HG03571 (cell line): ENCODE results near the gene RAD1.

ENCODE experiments used
- ATAC-seq: cut with Tn5 transposase; IDR thresholded peaks from one replicate; pipeline ENCODE4 v1.9.1; 2021; ENCODE audit not compliant: unreplicated experiment

Gene RAD1

GRCh38 chr5:34916518-34916917 is 1.2 kb upstream of the RAD1 start:
- no peak for ATAC-seq

GRCh38 chr5:34915856-34916192 is 520 bp upstream of the RAD1 start:
- peak; percentile 13 for ATAC-seq

GRCh38 chr5:34914671-34915138 is 599 bp downstream of the RAD1 start:
- peak; percentile 24 for ATAC-seq

GRCh38 chr5:34913072-34913471 is 2.2 kb downstream of the RAD1 start:
- no peak for ATAC-seq

- ATAC-seq, result no peak
These were observed 9.7 kb downstream of the RAD1 start for GRCh38 chr5:34905564-34905963.

GRCh38 chr5:34903260-34903659 is 12.0 kb downstream of the RAD1 start:
- ATAC-seq, result no peak

GRCh38 chr5:34900652-34901051 is 14.7 kb downstream of the RAD1 start:
- ATAC-seq, result no peak

- ATAC-seq, result no peak
These were observed 16.2 kb downstream of the RAD1 start for GRCh38 chr5:34899066-34899465.

- peak; percentile 81 for ATAC-seq
These were observed 16.9 kb downstream of the RAD1 start for GRCh38 chr5:34898258-34898895.

- no peak for ATAC-seq
These were observed 17.7 kb downstream of the RAD1 start for GRCh38 chr5:34897646-34898045.

GRCh38 chr5:34895641-34896419 is 19.5 kb downstream of the RAD1 start:
- no peak for ATAC-seq

GRCh38 chr5:34894716-34895115 is 20.6 kb downstream of the RAD1 start:
- no peak for ATAC-seq

GRCh38 chr5:34892414-34892813 is 22.9 kb downstream of the RAD1 start:
- ATAC-seq, result no peak

- no peak for ATAC-seq
These were observed 23.3 kb downstream of the RAD1 start for GRCh38 chr5:34891981-34892380.

GRCh38 chr5:34889394-34889793 is 25.9 kb downstream of the RAD1 start:
- no peak for ATAC-seq

GRCh38 chr5:34886392-34887119 is 28.7 kb downstream of the RAD1 start:
- no peak for ATAC-seq

GRCh38 chr5:34881246-34881645 is 34.1 kb downstream of the RAD1 start:
- ATAC-seq, result no peak

- ATAC-seq, result no peak
These were observed 39.0 kb downstream of the RAD1 start for GRCh38 chr5:34876275-34876674.

- ATAC-seq, result no peak
These were observed 44.9 kb downstream of the RAD1 start for GRCh38 chr5:34870382-34870781.

- ATAC-seq, result no peak
These were observed 46.0 kb downstream of the RAD1 start for GRCh38 chr5:34869256-34869655.

GRCh38 chr5:34868791-34869190 is 46.5 kb downstream of the RAD1 start:
- no peak for ATAC-seq

- ATAC-seq, result no peak
These were observed 47.6 kb downstream of the RAD1 start for GRCh38 chr5:34867660-34868059.
